Right kidney (tissue), 1 donor: ENCODE results near the gene RIOK1.
"Not testable (repeated sequence)": the region's sequence is repeated elsewhere in the genome, so short reads cannot be mapped to it uniquely, and the experiment has no call there.

ENCODE experiments used
- DNase-seq: peaks from one replicate; pipeline ENCODE4 v3.0.0-alpha.2; 2016

The RIOK1 gene

GRCh38 chr6:7440476-7440875 is 50.9 kb downstream of the RIOK1 start:
- DNase-seq: no peak

GRCh38 chr6:7441048-7441775 is 51.6 kb downstream of the RIOK1 start:
- DNase-seq: no peak

GRCh38 chr6:7442467-7442866 is 52.9 kb downstream of the RIOK1 start:
- no peak for DNase-seq

DNA sequence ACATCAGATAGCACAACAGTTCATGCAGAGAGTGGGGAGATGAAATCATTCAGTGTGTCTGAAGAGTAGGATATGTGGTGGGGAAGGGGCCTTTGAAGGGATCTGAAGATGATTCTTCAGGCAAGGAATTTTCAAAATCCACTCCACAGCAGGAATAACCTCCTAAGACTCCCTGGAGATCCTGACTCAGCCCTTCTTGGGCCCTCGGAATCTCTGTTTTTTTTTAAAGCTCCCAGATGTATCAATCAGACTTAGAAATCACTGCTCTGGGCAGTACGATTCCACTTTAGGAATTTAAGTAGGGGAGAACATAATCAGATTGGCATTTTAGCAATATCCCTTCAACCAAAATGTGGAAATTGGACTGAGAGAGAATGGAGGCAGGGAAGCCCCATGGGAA is 55.5 kb downstream of the RIOK1 start:
- DNase-seq: no peak

- no peak for DNase-seq
These were observed 56.4 kb downstream of the RIOK1 start for GRCh38 chr6:7445885-7446461.

DNA sequence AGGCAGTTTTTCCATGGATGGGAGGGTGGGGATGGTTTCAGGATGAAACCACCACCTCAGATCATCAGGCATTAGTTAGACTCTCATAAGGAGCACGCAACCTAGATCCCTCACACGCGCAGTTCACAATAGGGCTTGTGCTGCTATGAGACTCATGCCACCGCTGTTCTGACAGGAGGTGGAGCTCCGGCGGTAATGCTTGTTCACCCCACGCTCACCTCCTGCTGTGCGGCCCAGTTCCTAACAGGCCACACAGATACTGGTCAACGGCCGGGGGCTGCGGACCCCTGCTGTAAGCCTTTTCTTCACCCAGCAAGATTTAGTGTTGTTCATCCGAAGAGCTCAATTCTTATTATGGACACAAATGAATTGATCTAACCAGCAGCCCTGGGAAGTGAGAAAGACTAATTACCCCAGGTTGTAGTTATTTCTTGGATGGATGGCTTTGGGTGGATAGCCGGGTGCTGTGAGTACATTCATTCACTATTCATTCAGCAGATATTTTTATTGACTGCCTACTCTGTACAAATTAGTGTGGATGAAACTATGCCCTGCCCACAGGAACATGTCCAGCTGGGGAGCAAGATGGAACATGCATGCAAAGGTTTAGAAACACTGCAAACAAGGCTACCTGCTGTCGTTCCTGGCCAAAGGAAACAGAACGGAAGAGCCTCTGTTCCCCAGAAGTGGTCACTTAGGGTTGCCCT is 57.2 kb downstream of the RIOK1 start:
- DNase-seq: peak; percentile 16

DNA sequence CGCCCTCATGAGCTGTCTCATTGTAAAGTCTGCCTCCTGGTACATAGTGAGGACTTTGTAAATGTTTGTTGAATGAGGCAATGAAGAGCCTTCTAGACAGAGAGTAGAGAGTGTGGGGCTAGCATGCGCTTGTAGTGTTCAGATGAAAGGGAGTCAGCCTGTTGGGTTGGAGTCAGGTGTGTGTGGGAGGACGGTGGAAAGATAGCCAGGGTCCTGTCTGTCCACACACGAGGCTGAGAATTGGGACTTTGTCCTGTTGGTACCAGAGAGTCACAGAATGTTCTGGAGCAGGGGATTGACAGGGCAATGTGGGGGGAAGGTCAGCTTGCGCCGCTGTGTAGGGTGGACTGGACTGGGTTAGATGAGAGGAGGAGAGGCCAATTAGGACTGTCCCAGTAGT is 58.6 kb downstream of the RIOK1 start:
- DNase-seq: no peak

DNA sequence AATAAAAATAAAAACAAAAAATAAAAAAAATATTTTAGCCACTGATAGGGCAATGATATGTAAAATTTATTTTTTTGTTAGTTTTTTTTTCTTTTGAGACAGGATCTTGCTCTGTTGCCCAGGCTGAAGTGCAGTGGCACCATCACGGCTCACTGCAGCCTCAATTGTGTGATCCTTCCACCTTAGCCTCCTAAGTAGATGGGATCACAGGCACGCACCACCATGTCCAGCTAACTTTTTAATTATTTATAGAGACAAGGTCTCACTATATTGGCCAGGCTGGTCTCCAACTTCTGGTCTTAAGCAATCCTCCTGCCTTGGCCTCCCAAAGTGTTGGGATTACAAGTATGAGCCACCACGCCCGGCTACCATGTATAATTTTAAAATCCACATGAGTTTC is 59.4 kb downstream of the RIOK1 start:
- DNase-seq: no peak

- no peak for DNase-seq
These were observed 61.7 kb downstream of the RIOK1 start for GRCh38 chr6:7451326-7451725.

DNA sequence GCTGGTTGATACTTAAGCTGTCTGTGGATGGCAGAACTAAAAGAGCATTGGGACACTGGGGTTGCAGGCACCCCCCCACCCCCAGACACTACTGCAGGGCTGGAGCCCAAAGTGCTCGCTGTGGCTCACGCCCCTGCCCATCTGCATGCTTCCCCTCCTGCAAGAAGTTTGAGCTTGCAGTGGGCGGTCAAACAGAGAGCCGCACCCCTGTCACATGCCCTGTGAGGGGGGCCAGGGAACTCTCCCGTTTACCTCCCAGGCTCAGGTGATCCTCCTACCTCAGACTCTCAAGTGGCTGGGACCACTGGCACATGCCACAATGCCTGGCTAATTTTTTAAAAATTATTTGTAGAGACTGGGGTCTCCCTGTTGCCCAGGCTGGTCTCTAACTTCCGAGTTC is 63.3 kb downstream of the RIOK1 start:
- DNase-seq: no peak

DNA sequence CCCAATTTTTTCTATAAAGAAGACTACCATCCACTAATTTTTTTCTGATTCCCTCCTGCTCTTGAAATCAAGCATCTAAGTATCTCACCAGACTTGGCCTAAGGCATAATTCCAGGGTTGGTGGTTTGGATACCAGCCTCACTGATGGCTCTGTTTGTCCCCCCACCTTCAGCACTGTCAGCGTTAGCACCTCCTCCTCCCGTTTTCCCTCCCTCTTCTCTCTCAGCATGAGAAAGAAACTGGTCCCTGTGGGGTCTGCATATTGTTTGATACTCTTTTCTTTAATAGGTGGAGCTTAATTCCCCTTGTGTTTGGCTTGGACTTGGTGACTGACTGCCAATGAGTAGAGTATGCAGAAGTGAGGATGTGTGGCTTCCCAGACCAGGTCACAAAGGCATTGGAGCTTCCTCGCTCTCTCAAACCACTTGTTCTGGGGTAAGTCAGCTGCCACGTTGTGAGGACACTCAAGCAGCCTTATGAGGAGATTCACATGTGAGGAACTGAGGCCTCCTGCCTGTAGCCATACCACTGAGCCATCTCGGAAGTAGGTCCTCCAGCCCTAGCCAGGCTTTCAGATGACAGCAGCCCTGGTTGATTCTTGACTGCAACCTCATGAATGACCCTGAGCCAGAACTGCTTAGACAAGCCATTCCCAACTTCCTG is 65.2 kb downstream of the RIOK1 start:
- DNase-seq: no peak

- DNase-seq: not testable (repeated sequence)
These were observed 66.7 kb downstream of the RIOK1 start for GRCh38 chr6:7456302-7456701.

DNA sequence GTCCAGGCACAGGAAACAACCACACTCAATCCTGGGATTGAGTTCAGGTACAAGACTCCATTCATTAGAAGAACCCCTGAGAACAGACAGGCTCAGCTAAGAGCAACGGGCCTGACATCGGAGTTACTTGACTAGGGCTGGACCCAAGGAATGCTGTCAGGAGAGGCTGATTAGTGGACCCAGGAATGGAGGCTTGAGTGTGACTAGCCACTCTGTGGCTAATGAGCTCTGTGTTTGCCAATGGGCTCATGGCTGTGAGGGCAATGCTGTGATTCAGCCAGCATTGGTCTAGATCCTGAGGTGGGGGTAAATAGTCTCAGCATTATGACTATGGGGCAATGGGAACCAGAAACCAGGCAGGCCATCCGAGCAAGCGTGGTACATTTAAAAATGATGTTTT is 71.8 kb downstream of the RIOK1 start:
- no peak for DNase-seq

DNA sequence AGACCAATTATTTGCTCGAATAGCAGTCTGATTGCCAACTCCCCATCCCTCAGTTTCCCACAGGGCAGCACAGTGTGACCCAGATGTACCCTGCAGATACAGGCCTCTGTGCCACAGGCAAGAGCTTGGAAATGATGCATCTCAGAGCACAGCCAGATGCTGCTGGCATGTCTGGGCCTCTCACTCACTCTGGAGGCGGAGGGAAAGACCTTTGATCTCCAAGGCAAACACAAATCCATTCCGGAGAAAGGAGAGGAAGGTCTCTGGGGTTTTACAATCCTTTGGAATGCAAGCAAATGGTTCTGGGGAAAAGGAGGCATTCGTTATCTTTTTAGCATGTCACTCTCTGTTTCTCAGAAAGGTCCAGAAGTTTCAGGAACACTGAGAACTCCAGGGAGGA is 74.2 kb downstream of the RIOK1 start:
- DNase-seq: no peak

DNA sequence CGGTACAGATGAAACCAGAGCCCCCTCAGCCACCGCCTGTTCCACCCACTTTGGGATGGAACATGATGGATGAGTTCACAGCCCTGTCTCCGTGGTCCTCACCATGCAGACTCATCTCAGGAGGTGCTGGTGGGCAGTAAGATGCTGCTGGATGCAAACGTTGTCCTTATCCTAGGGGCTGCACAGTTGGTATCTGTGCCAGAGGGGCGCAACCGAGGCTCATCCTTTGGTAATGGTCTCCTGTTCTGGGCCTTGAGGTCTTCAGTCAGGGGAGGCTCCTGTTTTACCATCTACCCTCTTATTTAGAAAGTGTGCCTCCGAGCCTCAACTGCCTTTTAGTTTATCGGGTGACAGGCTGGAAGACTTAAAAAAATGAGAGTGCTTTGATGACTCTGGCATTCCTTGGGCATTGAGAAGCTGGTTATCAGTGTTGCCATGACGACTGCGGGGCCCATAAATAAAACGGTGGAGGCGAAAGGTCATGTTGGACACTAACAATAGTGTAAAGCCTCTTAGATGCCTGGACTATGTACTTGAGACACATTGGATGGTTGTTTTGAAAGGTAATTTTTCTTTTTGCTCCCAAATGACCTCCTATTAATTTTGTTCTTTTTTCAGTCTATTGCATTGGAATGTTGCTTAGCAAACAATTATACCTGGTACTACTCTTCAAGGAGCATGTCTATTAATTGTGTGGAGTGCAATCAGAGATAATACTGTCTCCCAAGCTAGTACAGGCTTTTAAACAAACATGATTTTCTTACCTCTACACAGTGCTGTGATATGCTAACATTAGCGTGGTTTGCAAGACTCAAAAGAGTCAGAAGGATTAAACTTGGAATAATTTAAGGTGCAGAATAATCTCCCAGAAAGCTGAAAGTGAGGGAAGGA is 77.6 kb downstream of the RIOK1 start:
- DNase-seq: no peak
